ENCODE results near the gene TSPOAP1.
A peak's percentile ranks its signal among the peaks of the same experiment; 100 is the strongest.

The TSPOAP1 gene

GRCh38 chr17:58328195-58329034 lies at the start of gene TSPOAP1:
Gene TSPOAP1 (minus strand): TSS chr17:58328795. CDS start chr17:58327920, 875 bp downstream.
- Histone ChIP-seq H3K9ac (ENCODE audit: low read depth, low read length, poor library complexity, severe bottlenecking) (peak within 1 kb of the TSS; percentile 99), H3K4me3 (ENCODE audit: low read length, poor library complexity, severe bottlenecking) (peak within 1 kb of the TSS; percentile 99), H3F3A (ENCODE audit: low read depth) (peaks cover 18% of the 10 kb centered on the region; the same call in 1 of the 2 replicates), H3K9me2 (replicated peaks; ENCODE audit: low read depth, low read length) (no peaks in the 10 kb centered on the region), H4K20me1 (ENCODE audit: insufficient read depth, low read length, poor library complexity, severe bottlenecking) (peaks cover 80% of the 10 kb centered on the region), H3K9me3 (ENCODE audit: insufficient read depth, low read depth, low read length) (no peaks in the 10 kb centered on the region), H3K79me2 (ENCODE audit: insufficient read depth, low read length) (peaks cover 88% of the 10 kb centered on the region), H3K36me3 (ENCODE audit: insufficient read depth, low read length) (peaks cover 43% of the 10 kb centered on the region), H2AFZ (ENCODE audit: low read length) (no peak within 1 kb of the TSS), H3K4me2 (ENCODE audit: low read depth, low read length, poor library complexity, severe bottlenecking) (peak within 1 kb of the TSS; percentile 90), H3K27me3 (ENCODE audit: insufficient read depth, low read length, poor library complexity, severe bottlenecking) (peaks cover 24% of the 10 kb centered on the region), H3K4me1 (ENCODE audit: insufficient read depth, low read length, poor library complexity, severe bottlenecking) (peaks cover 33% of the 10 kb centered on the region)
- TF ChIP-seq CTCF (conservative IDR thresholded peaks at IDR 0.05; ENCODE audit: low read length) (no peak), EZH2phosphoT487 (IDR thresholded peaks at IDR 0.05; ENCODE audit: borderline replicate concordance) (no peak)

GRCh38 chr17:58377661-58378060 lies 49.1 kb upstream of the TSPOAP1 start:
- H3K27me3 ChIP-seq (ENCODE audit: insufficient read depth, low read length, poor library complexity, severe bottlenecking) = no peaks in the 10 kb centered on the region
- H3K9me2 ChIP-seq (replicated peaks; ENCODE audit: low read depth, low read length) = no peaks in the 10 kb centered on the region
- TF ChIP-seq CTCF (conservative IDR thresholded peaks at IDR 0.05; ENCODE audit: low read length) (no peak), EZH2phosphoT487 (IDR thresholded peaks at IDR 0.05; ENCODE audit: borderline replicate concordance) (no peak)
- H2AFZ ChIP-seq (ENCODE audit: low read length) = no peak overlapping the region
- no peaks in the 10 kb centered on the region for H3F3A ChIP-seq (ENCODE audit: low read depth)
- H3K36me3 ChIP-seq (ENCODE audit: insufficient read depth, low read length) = no peaks in the 10 kb centered on the region
- H3K79me2 ChIP-seq (ENCODE audit: insufficient read depth, low read length) = peaks cover 93% of the 10 kb centered on the region
- no peak overlapping the region for H3K4me3 ChIP-seq (ENCODE audit: low read length, poor library complexity, severe bottlenecking)
- H3K9me3 ChIP-seq (ENCODE audit: insufficient read depth, low read depth, low read length) = no peaks in the 10 kb centered on the region
- no peaks in the 10 kb centered on the region for H4K20me1 ChIP-seq (ENCODE audit: insufficient read depth, low read length, poor library complexity, severe bottlenecking)
- peaks cover 67% of the 10 kb centered on the region for H3K4me1 ChIP-seq (ENCODE audit: insufficient read depth, low read length, poor library complexity, severe bottlenecking)
- H3K9ac ChIP-seq (ENCODE audit: low read depth, low read length, poor library complexity, severe bottlenecking) = no peak overlapping the region
- H3K4me2 ChIP-seq (ENCODE audit: low read depth, low read length, poor library complexity, severe bottlenecking) = no peak overlapping the region

- H2AFZ ChIP-seq (ENCODE audit: low read length) = no peak overlapping the region
Measured at GRCh38 chr17:58377093-58377601, 48.6 kb upstream of the TSPOAP1 start.

More at GRCh38 chr17:58377093-58377601, 48.6 kb upstream of the TSPOAP1 start:
- H3K9ac ChIP-seq (ENCODE audit: low read depth, low read length, poor library complexity, severe bottlenecking) = no peak overlapping the region
- no peaks in the 10 kb centered on the region for H3K36me3 ChIP-seq (ENCODE audit: insufficient read depth, low read length)
- no peaks in the 10 kb centered on the region for H4K20me1 ChIP-seq (ENCODE audit: insufficient read depth, low read length, poor library complexity, severe bottlenecking)
- no peaks in the 10 kb centered on the region for H3F3A ChIP-seq (ENCODE audit: low read depth)
- H3K9me3 ChIP-seq (ENCODE audit: insufficient read depth, low read depth, low read length) = no peaks in the 10 kb centered on the region
- peaks cover 93% of the 10 kb centered on the region for H3K79me2 ChIP-seq (ENCODE audit: insufficient read depth, low read length)
- no peaks in the 10 kb centered on the region for H3K9me2 ChIP-seq (replicated peaks; ENCODE audit: low read depth, low read length)
- no peak overlapping the region for H3K4me2 ChIP-seq (ENCODE audit: low read depth, low read length, poor library complexity, severe bottlenecking)
- no peaks in the 10 kb centered on the region for H3K27me3 ChIP-seq (ENCODE audit: insufficient read depth, low read length, poor library complexity, severe bottlenecking)
- TF ChIP-seq EZH2phosphoT487 (IDR thresholded peaks at IDR 0.05; ENCODE audit: borderline replicate concordance) (no peak), CTCF (conservative IDR thresholded peaks at IDR 0.05; ENCODE audit: low read length) (no peak)
- H3K4me1 ChIP-seq (ENCODE audit: insufficient read depth, low read length, poor library complexity, severe bottlenecking) = peaks cover 62% of the 10 kb centered on the region
- no peak overlapping the region for H3K4me3 ChIP-seq (ENCODE audit: low read length, poor library complexity, severe bottlenecking)
